ENCODE measurements around the gene IFNB1.

Gene IFNB1

GRCh38 chr9:21097817-21098216 is 20.1 kb upstream of the IFNB1 start:
- TF ChIP-seq FOXM1 (IDR thresholded peaks at IDR 0.05; ENCODE audit: borderline replicate concordance, low read depth) (no peak), CREB1 (IDR thresholded peaks at IDR 0.05; ENCODE audit: low read depth) (no peak), NFIC (IDR thresholded peaks at IDR 0.05) (no peak), REST (IDR thresholded peaks at IDR 0.05; ENCODE audit: low read depth) (no peak), YY1 (IDR thresholded peaks at IDR 0.05; ENCODE audit: low read depth) (no peak), CEBPB (IDR thresholded peaks at IDR 0.05) (no peak), TCF12 (IDR thresholded peaks at IDR 0.05; ENCODE audit: low read depth) (no peak), MAX (IDR thresholded peaks at IDR 0.05) (no peak), ZBTB7A (IDR thresholded peaks at IDR 0.05; ENCODE audit: low read depth) (no peak), RAD21 (IDR thresholded peaks at IDR 0.05; ENCODE audit: low read depth) (no peak), TEAD4 (IDR thresholded peaks at IDR 0.05) (no peak), EP300 (IDR thresholded peaks at IDR 0.05; ENCODE audit: borderline replicate concordance) (no peak), EGR1 (IDR thresholded peaks at IDR 0.05) (no peak)
- TF ChIP-seq, protein P1, sequence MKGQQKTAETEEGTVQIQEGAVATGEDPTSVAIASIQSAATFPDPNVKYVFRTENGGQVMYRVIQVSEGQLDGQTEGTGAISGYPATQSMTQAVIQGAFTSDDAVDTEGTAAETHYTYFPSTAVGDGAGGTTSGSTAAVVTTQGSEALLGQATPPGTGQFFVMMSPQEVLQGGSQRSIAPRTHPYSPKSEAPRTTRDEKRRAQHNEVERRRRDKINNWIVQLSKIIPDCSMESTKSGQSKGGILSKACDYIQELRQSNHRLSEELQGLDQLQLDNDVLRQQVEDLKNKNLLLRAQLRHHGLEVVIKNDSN (IDR thresholded peaks at IDR 0.05), result no peak

DNA sequence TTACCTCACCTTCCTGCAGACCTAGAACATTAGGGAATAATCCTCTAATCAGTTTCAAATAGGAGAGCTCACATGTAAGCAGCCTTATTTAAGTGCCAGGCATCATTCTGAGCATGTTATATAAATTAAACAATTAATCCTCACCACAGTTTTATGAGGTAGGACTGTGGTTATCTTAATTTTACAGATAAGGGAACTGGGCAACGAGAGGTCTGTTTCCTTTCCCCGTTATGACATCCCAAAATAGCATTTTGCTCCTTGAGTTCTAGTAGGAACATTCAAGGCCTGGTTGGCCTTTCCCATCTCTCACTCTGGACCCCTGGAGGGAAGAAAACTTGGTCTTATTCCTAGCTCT is 19.1 kb upstream of the IFNB1 start:
- TF ChIP-seq FOXM1 (IDR thresholded peaks at IDR 0.05; ENCODE audit: borderline replicate concordance, low read depth) (no peak), TEAD4 (IDR thresholded peaks at IDR 0.05) (no peak), REST (IDR thresholded peaks at IDR 0.05; ENCODE audit: low read depth) (no peak), EGR1 (IDR thresholded peaks at IDR 0.05) (no peak), MAX (IDR thresholded peaks at IDR 0.05) (no peak), TAF1 (IDR thresholded peaks at IDR 0.05; ENCODE audit: low read depth) (no peak), ZBTB7A (IDR thresholded peaks at IDR 0.05; ENCODE audit: low read depth) (no peak), NFIC (IDR thresholded peaks at IDR 0.05) (no peak), CEBPB (IDR thresholded peaks at IDR 0.05) (no peak), YY1 (IDR thresholded peaks at IDR 0.05; ENCODE audit: low read depth) (no peak), RAD21 (IDR thresholded peaks at IDR 0.05; ENCODE audit: low read depth) (no peak), CREB1 (IDR thresholded peaks at IDR 0.05; ENCODE audit: low read depth) (no peak), EP300 (IDR thresholded peaks at IDR 0.05; ENCODE audit: borderline replicate concordance) (no peak)
- TF ChIP-seq, protein P1 (IDR thresholded peaks at IDR 0.05), result no peak

GRCh38 chr9:21096172-21096900 is 18.6 kb upstream of the IFNB1 start:
- TF ChIP-seq CREB1 (IDR thresholded peaks at IDR 0.05; ENCODE audit: low read depth), result no peak
- no peak for TF ChIP-seq FOXM1 (IDR thresholded peaks at IDR 0.05; ENCODE audit: borderline replicate concordance, low read depth)
- no peak for TF ChIP-seq TAF1 (IDR thresholded peaks at IDR 0.05; ENCODE audit: low read depth)
- peak; percentile 22; the same call in 1 of the 2 replicates for TF ChIP-seq CEBPB (IDR thresholded peaks at IDR 0.05)

DNA sequence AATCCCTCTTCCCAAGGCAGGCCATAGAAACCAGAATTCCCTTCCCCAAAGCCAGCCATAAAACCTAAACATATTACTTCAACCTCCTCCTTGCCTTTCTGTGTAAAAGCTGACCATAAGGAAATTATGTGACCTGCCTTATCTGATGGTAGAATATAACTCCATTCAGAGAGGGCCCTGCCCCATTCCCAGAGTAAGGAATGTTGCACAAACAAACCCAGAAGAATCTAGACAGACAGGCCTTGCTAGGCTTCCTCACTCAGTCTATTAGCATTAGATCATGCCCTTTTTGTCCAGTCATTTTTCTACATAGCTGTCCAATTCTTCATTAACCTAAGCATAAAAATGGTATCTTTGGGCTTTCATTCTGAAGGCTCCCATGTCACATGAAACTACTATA is 17.8 kb upstream of the IFNB1 start:
- TF ChIP-seq ZBTB7A (IDR thresholded peaks at IDR 0.05; ENCODE audit: low read depth), result no peak
- no peak for TF ChIP-seq REST (IDR thresholded peaks at IDR 0.05; ENCODE audit: low read depth)
- no peak for TF ChIP-seq TCF12 (IDR thresholded peaks at IDR 0.05; ENCODE audit: low read depth)
- no peak for TF ChIP-seq YY1 (IDR thresholded peaks at IDR 0.05; ENCODE audit: low read depth)
- TF ChIP-seq, protein P1 (IDR thresholded peaks at IDR 0.05), result no peak
- no peak for TF ChIP-seq TAF1 (IDR thresholded peaks at IDR 0.05; ENCODE audit: low read depth)
- no peak for TF ChIP-seq RAD21 (IDR thresholded peaks at IDR 0.05; ENCODE audit: low read depth)
- TF ChIP-seq NFIC (IDR thresholded peaks at IDR 0.05), result no peak
- TF ChIP-seq MAX (IDR thresholded peaks at IDR 0.05), result no peak
- TF ChIP-seq FOXM1 (IDR thresholded peaks at IDR 0.05; ENCODE audit: borderline replicate concordance, low read depth), result no peak
- TF ChIP-seq CEBPB (IDR thresholded peaks at IDR 0.05), result no peak
- TF ChIP-seq EGR1 (IDR thresholded peaks at IDR 0.05), result no peak
- no peak for TF ChIP-seq TEAD4 (IDR thresholded peaks at IDR 0.05)
- TF ChIP-seq EP300 (IDR thresholded peaks at IDR 0.05; ENCODE audit: borderline replicate concordance), result no peak
- no peak for TF ChIP-seq CREB1 (IDR thresholded peaks at IDR 0.05; ENCODE audit: low read depth)

Measured in Ishikawa (cell line).